Spleen (tissue), 7 donors: ENCODE data around the gene TRPT1.

Experiments
- CTCF ChIP-seq, 11 experiments: fragments of 200-600 bp in 7 of 11; fragments of 450-650 bp in 4 of 11; sonication (generic) in 4 of 11; IDR thresholded peaks in 8 of 11; conservative IDR thresholded peaks in 3 of 11; 1 replicate in 7 of 11; 2 replicates in 4 of 11; pipeline versions ENCODE4 v1.4.0 to v1.8.0; 2016 to 2021; ENCODE audit warnings: antibody characterized with exemption in 11 of 11, inconsistent platforms in 4 of 11, mild to moderate bottlenecking in 1 of 11
- POLR2A ChIP-seq, 3 donors: fragments of 450-650 bp; IDR thresholded peaks; one replicate each; pipeline ENCODE4 v1.5.1; 2017; ENCODE audit warnings: antibody characterized with exemption in 3 of 3, mild to moderate bottlenecking in 1 of 3
- POLR2AphosphoS5 ChIP-seq, 3 donors: sonication (generic); formaldehyde crosslinking; IDR thresholded peaks; one replicate each; pipeline ENCODE4 v1.5.1; 2017; ENCODE audit warnings: antibody characterized with exemption in 3 of 3
- donor health status: DM: no; HTN: no; CAD: no; lungs with moderate emphysema.
- donor health status: DM: no; HTN: no; CAD: no.
- donor health status: DM: no; HTN: no; CAD: no.

- no peak for TF ChIP-seq CTCF (IDR thresholded peaks at IDR 0.05 in 8 of 11, conservative IDR thresholded peaks at IDR 0.05 in 3 of 11)
- no peak for TF ChIP-seq POLR2A (IDR thresholded peaks at IDR 0.05)
- TF ChIP-seq POLR2AphosphoS5 (IDR thresholded peaks at IDR 0.05): peak in 1 of 3 donors; percentile 60
Measured at GRCh38 chr11:64220271-64220670, 5.7 kb downstream of the TRPT1 start.
